Liver (tissue), 9 donors: ENCODE results near the gene EPB42. TPM values are rescaled to one million over a fixed set of nuclear protein-coding genes. Genes with fewer than 3 reads are reported as not detected.

Experiments
- DNase-seq: peaks from one replicate; pipeline ENCODE4 v3.0.0-alpha.2; 2017; ENCODE audit warnings: low spot score
- H3K27ac ChIP-seq, 2 donors: one replicate each; pipeline ENCODE4 v1.7.0; 2013; ENCODE audit warnings: inconsistent platforms in 2 of 2, low read length in 2 of 2, control low read depth in 1 of 2, low read depth in 1 of 2, mild to moderate bottlenecking in 1 of 2
- H3K27me3 ChIP-seq, 4 donors: one replicate each; pipeline versions ENCODE4 v1.6.1 to v1.7.0; 2013; ENCODE audit warnings: low read length in 3 of 4, inconsistent platforms in 1 of 4, mild to moderate bottlenecking in 1 of 4, moderate library complexity in 1 of 4; ENCODE audit not compliant: control insufficient read depth in 4 of 4, insufficient read depth in 4 of 4
- H3K36me3 ChIP-seq, 4 donors: one replicate each; pipeline versions ENCODE4 v1.6.1 to v1.7.0; 2013; ENCODE audit warnings: low read length in 3 of 4, mild to moderate bottlenecking in 3 of 4, low read depth in 1 of 4, moderate library complexity in 1 of 4; ENCODE audit not compliant: control insufficient read depth in 4 of 4, insufficient read depth in 3 of 4
- H3K4me1 ChIP-seq, 4 donors: one replicate each; pipeline versions ENCODE4 v1.6.1 to v1.7.0; 2013; ENCODE audit warnings: low read length in 3 of 4, mild to moderate bottlenecking in 3 of 4, moderate library complexity in 1 of 4; ENCODE audit not compliant: control insufficient read depth in 4 of 4, insufficient read depth in 4 of 4
- H3K4me3 ChIP-seq, 3 donors: one replicate each; pipeline versions ENCODE4 v1.6.1 to v1.7.0; 2013; ENCODE audit warnings: low read length in 3 of 3, control low read depth in 1 of 3, low read depth in 1 of 3, mild to moderate bottlenecking in 1 of 3
- H3K9ac ChIP-seq, 2 donors: one replicate each; pipeline ENCODE4 v1.7.0; 2013; ENCODE audit warnings: low read length in 2 of 2, mild to moderate bottlenecking in 2 of 2, moderate library complexity in 2 of 2, control low read depth in 1 of 2, low read depth in 1 of 2
- H3K9me3 ChIP-seq, 4 donors: one replicate each; pipeline versions ENCODE4 v1.6.1 to v1.7.0; 2013; ENCODE audit warnings: low read length in 3 of 4; ENCODE audit not compliant: control insufficient read depth in 4 of 4
- CTCF ChIP-seq: fragments of 150-350 bp; IDR thresholded peaks from 2 replicates; pipeline ENCODE4 v1.5.1; 2017; ENCODE audit warnings: improper control_type of control experiment, low read depth, low read length; ENCODE audit not compliant: missing input control
- EGR1 ChIP-seq, 2 donors: IDR thresholded peaks; 2 replicates each; pipeline ENCODE4 v1.6.1; 2016 to 2018; ENCODE audit warnings: antibody characterized with exemption in 2 of 2, low read depth in 2 of 2
- FOXA1 ChIP-seq: IDR thresholded peaks from 2 replicates; pipeline ENCODE4 v1.6.1; 2016; ENCODE audit warnings: antibody characterized with exemption
- FOXA2 ChIP-seq: IDR thresholded peaks from 2 replicates; pipeline ENCODE4 v1.6.1; 2016; ENCODE audit warnings: antibody characterized with exemption
- GABPA ChIP-seq, 2 donors: IDR thresholded peaks in 1 of 2; conservative IDR thresholded peaks in 1 of 2; 2 replicates each; pipeline ENCODE4 v1.6.1; 2016; ENCODE audit warnings: antibody characterized with exemption in 2 of 2, mild to moderate bottlenecking in 1 of 2, moderate library complexity in 1 of 2
- HNF4A ChIP-seq, 2 donors: conservative IDR thresholded peaks; 2 replicates each; pipeline ENCODE4 v1.6.1; 2016; ENCODE audit warnings: antibody characterized with exemption in 2 of 2, mild to moderate bottlenecking in 2 of 2
- HNF4G ChIP-seq: IDR thresholded peaks from 2 replicates; pipeline ENCODE4 v1.6.1; 2016; ENCODE audit warnings: antibody characterized with exemption
- MAX ChIP-seq: IDR thresholded peaks from 2 replicates; pipeline ENCODE4 v1.6.1; 2016; ENCODE audit warnings: antibody characterized with exemption
- NR2F2 ChIP-seq: IDR thresholded peaks from 2 replicates; pipeline ENCODE4 v1.6.1; 2016; ENCODE audit warnings: antibody characterized with exemption
- RAD21 ChIP-seq, 2 donors: IDR thresholded peaks; 2 replicates each; pipeline ENCODE4 v1.6.1; 2016; ENCODE audit warnings: antibody characterized with exemption in 2 of 2, mild to moderate bottlenecking in 2 of 2
- REST ChIP-seq: IDR thresholded peaks from 2 replicates; pipeline ENCODE4 v1.6.1; 2016; ENCODE audit warnings: antibody characterized with exemption, mild to moderate bottlenecking
- SP1 ChIP-seq: IDR thresholded peaks from 2 replicates; pipeline ENCODE4 v1.6.1; 2018; ENCODE audit warnings: antibody characterized with exemption, mild to moderate bottlenecking
- YY1 ChIP-seq: IDR thresholded peaks from 2 replicates; pipeline ENCODE4 v1.6.1; 2016; ENCODE audit warnings: antibody characterized with exemption, mild to moderate bottlenecking
- ZBTB33 ChIP-seq: IDR thresholded peaks from 2 replicates; pipeline ENCODE4 v1.6.1; 2016; ENCODE audit warnings: antibody characterized with exemption
- WGBS: extraction: QIAGEN DNeasy Blood & Tissue Kit; methylation state at CpG from one replicate; pipeline ENCODE4 v1.1.7; 2013; 5-methylcytosine and 5-hydroxymethylcytosine counted together
- polyA plus RNA-seq, 2 donors: library from polyadenylated mRNA; stranded (reverse) in 1 of 2; unstranded in 1 of 2; fragments of 200-250 nt in 1 of 2; fragments of >200 nt in 1 of 2; fragmentation: Nextera tagmentation in 1 of 2; extraction: Ambion mirVana in 1 of 2; gene quantifications; one replicate each; pipeline versions ENCODE4 v1.2.1 to v1.2.3, GENCODE V29; 2013 to 2015
- total RNA-seq, 2 donors: library from RNA; depleted of rRNA; stranded (reverse); fragments of >200 nt; gene quantifications; one replicate each; pipeline ENCODE4 v1.2.3, GENCODE V29; 2014
- donor health status: healthy.
- donor health status: healthy.
- donor health status: healthy.
- donor health status: healthy.
- donor health status: healthy.

Gene EPB42
- total and polyA plus RNA-seq, 4 donors, result 0.02 to 247 TPM; not detected in 2

- WGBS, result 96% methylated on average over 2 of the region's 2 CpGs
- no peak for DNase-seq
- Histone ChIP-seq H3K9ac (no peak overlapping the region), H3K4me3 (no peak overlapping the region), H3K27me3 (no peaks in the 10 kb centered on the region), H3K36me3 (no peaks in the 10 kb centered on the region), H3K4me1 (no peaks in the 10 kb centered on the region), H3K9me3 (no peaks in the 10 kb centered on the region), H3K27ac (no peak overlapping the region)
- TF ChIP-seq RAD21 (IDR thresholded peaks at IDR 0.05) (no peak), HNF4G (no peak), FOXA1 (no peak), SP1 (no peak), NR2F2 (no peak), MAX (no peak), CTCF (no peak), HNF4A (conservative IDR thresholded peaks at IDR 0.05) (no peak), FOXA2 (no peak), EGR1 (IDR thresholded peaks at IDR 0.05; ENCODE audit: low read depth in 2 of 2) (no peak)
Observed at GRCh38 chr15:43266386-43266785, 45.6 kb upstream of the EPB42 start.

GRCh38 chr15:43260011-43260615 is 39.3 kb upstream of the EPB42 start:
- Histone ChIP-seq H3K9me3 (no peaks in the 10 kb centered on the region), H3K36me3 (no peaks in the 10 kb centered on the region), H3K9ac (no peak overlapping the region), H3K4me3 (no peak overlapping the region), H3K4me1 (no peaks in the 10 kb centered on the region), H3K27ac (no peak overlapping the region), H3K27me3 (no peaks in the 10 kb centered on the region)
- WGBS, result 89% methylated on average over 19 of the region's 19 CpGs
- TF ChIP-seq NR2F2, result no peak
- TF ChIP-seq RAD21 (IDR thresholded peaks at IDR 0.05), result no peak
- no peak for TF ChIP-seq FOXA2
- no peak for TF ChIP-seq EGR1 (IDR thresholded peaks at IDR 0.05; ENCODE audit: low read depth in 2 of 2)
- no peak for TF ChIP-seq YY1
- no peak for TF ChIP-seq CTCF
- TF ChIP-seq ZBTB33, result no peak
- no peak for TF ChIP-seq REST
- no peak for TF ChIP-seq GABPA (IDR thresholded peaks at IDR 0.05 in 1 of 2, conservative IDR thresholded peaks at IDR 0.05 in 1 of 2)
- TF ChIP-seq FOXA1, result no peak
- DNase-seq, result no peak
